DMS153 treated with DMSO at 0.1 percent for 48 hours (cell line): ENCODE measurements around the gene BLOC1S5.

Experiments
- DNase-seq: peaks from one replicate; lab custom pipeline; 2025; ENCODE audit not compliant: unreplicated experiment; lab: John Stamatoyannopoulos, UW

Gene BLOC1S5

GRCh38 chr6:8063761-8064637, at the start of gene BLOC1S5:
Gene BLOC1S5 (minus strand): TSS chr6:8064389. CDS start chr6:8064376, 13 bp downstream.
- peak; percentile 62 for DNase-seq

GRCh38 chr6:8113131-8113654, 49.0 kb upstream of the BLOC1S5 start:
- no peak for DNase-seq

GRCh38 chr6:8110725-8111124, 46.5 kb upstream of the BLOC1S5 start:
- no peak for DNase-seq

GRCh38 chr6:8110117-8110721, 46.0 kb upstream of the BLOC1S5 start:
- no peak for DNase-seq

GRCh38 chr6:8108759-8109539, 44.8 kb upstream of the BLOC1S5 start:
- no peak for DNase-seq

- DNase-seq = no peak
These were observed 44.0 kb upstream of the BLOC1S5 start for GRCh38 chr6:8108031-8108660.

GRCh38 chr6:8105791-8106190, 41.6 kb upstream of the BLOC1S5 start:
- no peak for DNase-seq

- DNase-seq = no peak
These were observed 39.5 kb upstream of the BLOC1S5 start for GRCh38 chr6:8103726-8104125.

GRCh38 chr6:8102122-8102958, 38.2 kb upstream of the BLOC1S5 start, which contains the start of gene EEF1E1:
Gene EEF1E1 (minus strand): TSS chr6:8102548. CDS start chr6:8102521, 27 bp downstream.
- peak; percentile 60 for DNase-seq

GRCh38 chr6:8100159-8100854, 36.1 kb upstream of the BLOC1S5 start:
- no peak for DNase-seq

GRCh38 chr6:8090650-8091049, 26.5 kb upstream of the BLOC1S5 start:
- no peak for DNase-seq

- no peak for DNase-seq
These were observed 24.7 kb upstream of the BLOC1S5 start for GRCh38 chr6:8088886-8089285.

GRCh38 chr6:8087870-8088754, 23.9 kb upstream of the BLOC1S5 start:
- no peak for DNase-seq

- no peak for DNase-seq
These were observed 22.6 kb upstream of the BLOC1S5 start for GRCh38 chr6:8086755-8087306.

- DNase-seq = no peak
These were observed 20.9 kb upstream of the BLOC1S5 start for GRCh38 chr6:8085053-8085511.

- no peak for DNase-seq
These were observed 20.4 kb upstream of the BLOC1S5 start for GRCh38 chr6:8084586-8084985.

GRCh38 chr6:8082954-8083858, 19.0 kb upstream of the BLOC1S5 start:
- DNase-seq = no peak
